ENCODE results near the gene RPS15. TPM values are rescaled to one million over a fixed set of nuclear protein-coding genes. Genes with fewer than 3 reads are reported as not detected.

The RPS15 gene
- total and polyA plus RNA-seq, 2 donors (not counting 3 experiments of a cell fraction or from before 2014, with no cell fraction given): 1,260 to 3,270 TPM

DNA sequence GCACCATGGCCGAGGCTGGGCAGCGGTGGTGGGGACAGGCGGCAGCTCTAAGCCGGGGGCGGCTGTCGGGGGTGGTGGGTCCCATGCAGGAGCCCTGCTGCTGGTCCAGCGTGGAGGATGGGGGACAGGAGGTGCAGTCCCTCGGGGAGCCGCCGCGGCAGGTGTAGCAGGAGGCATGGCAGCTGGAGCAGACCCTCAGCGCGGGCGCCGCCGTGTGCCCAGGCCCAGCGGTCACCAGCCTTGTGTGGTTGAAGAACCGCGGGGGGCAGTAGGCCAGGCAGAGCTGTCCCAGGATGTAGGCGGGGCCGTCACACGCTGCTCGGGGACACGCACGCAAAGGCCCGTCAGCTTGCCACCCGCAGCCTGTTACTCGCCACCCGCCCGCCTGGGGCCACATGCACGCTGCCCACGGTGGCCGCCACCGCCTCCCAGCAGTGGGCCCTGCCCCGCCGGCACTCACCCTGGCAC lies 43.7 kb downstream of the RPS15 start:
- no TSS peak for BruUV-seq (replicated peaks)
- H3K27ac ChIP-seq (ENCODE audit: insufficient read depth, low read depth, low read length): no peak overlapping the region
- FAIRE-seq (no peak), DNase-seq (ENCODE audit: low read depth, low spot score) (no peak)
- H3K4me1 ChIP-seq (ENCODE audit: control insufficient read depth, extremely low read depth, insufficient read depth, low read length): peaks cover 3% of the 10 kb centered on the region
- H3K9me1 ChIP-seq (replicated peaks; ENCODE audit: control insufficient read depth, extremely low read depth, insufficient read depth, low read length): no peaks in the 10 kb centered on the region
- no peak overlapping the region for H3K9ac ChIP-seq (replicated peaks; ENCODE audit: extremely low read depth, insufficient read depth, low read length)
- ChIA-PET POLR2A (no interaction called here), CTCF (no interaction called here)
- intact Hi-C loops (cut with micrococcal nuclease): no loop called here
- no peak overlapping the region for H3K4me3 ChIP-seq (replicated peaks in 1 of 3; ENCODE audit: insufficient read depth in 1 of 3, low read depth in 1 of 3, low read length in 3 of 3)
- peaks cover 5% of the 10 kb centered on the region for H3K79me2 ChIP-seq (ENCODE audit: control insufficient read depth, insufficient read depth, low read length)
- no peaks in the 10 kb centered on the region for H3K36me3 ChIP-seq (ENCODE audit: control insufficient read depth in 2 of 2, extremely low read depth in 1 of 2, insufficient read depth in 2 of 2, low read length in 2 of 2)
- dilution Hi-C loops (cut with MboI; ENCODE audit: extremely low pct_ligation_motif_present, low sequenced_read_pairs): no loop called here
- no peaks in the 10 kb centered on the region for H3K9me3 ChIP-seq (replicated peaks; ENCODE audit: control insufficient read depth, insufficient read depth, low read length)
- TF ChIP-seq FOS (IDR thresholded peaks at IDR 0.05; ENCODE audit: borderline replicate concordance, insufficient read depth, low read length) (no peak), EZH2 (IDR thresholded peaks at IDR 0.05; ENCODE audit: borderline replicate concordance, low read depth, low read length, severe bottlenecking) (no peak), POLR2AphosphoS5 (IDR thresholded peaks at IDR 0.05; ENCODE audit: insufficient read depth, low read depth, low read length) (no peak), MYC (IDR thresholded peaks at IDR 0.05; ENCODE audit: low read depth, low read length) (no peak), GATA2 (IDR thresholded peaks at IDR 0.05; ENCODE audit: insufficient read depth, insufficient read length, low read depth, low read length) (no peak), POLR2A (IDR thresholded peaks at IDR 0.05; ENCODE audit: low read depth, low read length) (no peak), JUN (IDR thresholded peaks at IDR 0.05; ENCODE audit: borderline replicate concordance, insufficient read depth, insufficient read length, low read depth) (no peak)
- TF ChIP-seq, protein P1, sequence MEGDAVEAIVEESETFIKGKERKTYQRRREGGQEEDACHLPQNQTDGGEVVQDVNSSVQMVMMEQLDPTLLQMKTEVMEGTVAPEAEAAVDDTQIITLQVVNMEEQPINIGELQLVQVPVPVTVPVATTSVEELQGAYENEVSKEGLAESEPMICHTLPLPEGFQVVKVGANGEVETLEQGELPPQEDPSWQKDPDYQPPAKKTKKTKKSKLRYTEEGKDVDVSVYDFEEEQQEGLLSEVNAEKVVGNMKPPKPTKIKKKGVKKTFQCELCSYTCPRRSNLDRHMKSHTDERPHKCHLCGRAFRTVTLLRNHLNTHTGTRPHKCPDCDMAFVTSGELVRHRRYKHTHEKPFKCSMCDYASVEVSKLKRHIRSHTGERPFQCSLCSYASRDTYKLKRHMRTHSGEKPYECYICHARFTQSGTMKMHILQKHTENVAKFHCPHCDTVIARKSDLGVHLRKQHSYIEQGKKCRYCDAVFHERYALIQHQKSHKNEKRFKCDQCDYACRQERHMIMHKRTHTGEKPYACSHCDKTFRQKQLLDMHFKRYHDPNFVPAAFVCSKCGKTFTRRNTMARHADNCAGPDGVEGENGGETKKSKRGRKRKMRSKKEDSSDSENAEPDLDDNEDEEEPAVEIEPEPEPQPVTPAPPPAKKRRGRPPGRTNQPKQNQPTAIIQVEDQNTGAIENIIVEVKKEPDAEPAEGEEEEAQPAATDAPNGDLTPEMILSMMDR (IDR thresholded peaks at IDR 0.05; ENCODE audit: extremely low read depth in 1 of 2, insufficient read depth in 1 of 2, low read depth in 1 of 2, low read length in 2 of 2): no peak
- TF ChIP-seq, protein P2, sequence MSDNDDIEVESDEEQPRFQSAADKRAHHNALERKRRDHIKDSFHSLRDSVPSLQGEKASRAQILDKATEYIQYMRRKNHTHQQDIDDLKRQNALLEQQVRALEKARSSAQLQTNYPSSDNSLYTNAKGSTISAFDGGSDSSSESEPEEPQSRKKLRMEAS (IDR thresholded peaks at IDR 0.05; ENCODE audit: insufficient read depth, insufficient read length): no peak
- H3K27me3 ChIP-seq (ENCODE audit: control insufficient read depth in 2 of 2, insufficient read depth in 2 of 2, low read length in 2 of 2): no peaks in the 10 kb centered on the region
- H3K4me2 ChIP-seq (ENCODE audit: insufficient read depth, low read length): no peak overlapping the region
- H2AFZ ChIP-seq (ENCODE audit: low read depth, low read length): no peak overlapping the region
- H4K20me1 ChIP-seq (replicated peaks; ENCODE audit: control insufficient read depth, extremely low read depth, insufficient read depth, low read length): no peaks in the 10 kb centered on the region
